ENCODE measurements around the gene LHFPL2.

LHFPL2 gene

DNA sequence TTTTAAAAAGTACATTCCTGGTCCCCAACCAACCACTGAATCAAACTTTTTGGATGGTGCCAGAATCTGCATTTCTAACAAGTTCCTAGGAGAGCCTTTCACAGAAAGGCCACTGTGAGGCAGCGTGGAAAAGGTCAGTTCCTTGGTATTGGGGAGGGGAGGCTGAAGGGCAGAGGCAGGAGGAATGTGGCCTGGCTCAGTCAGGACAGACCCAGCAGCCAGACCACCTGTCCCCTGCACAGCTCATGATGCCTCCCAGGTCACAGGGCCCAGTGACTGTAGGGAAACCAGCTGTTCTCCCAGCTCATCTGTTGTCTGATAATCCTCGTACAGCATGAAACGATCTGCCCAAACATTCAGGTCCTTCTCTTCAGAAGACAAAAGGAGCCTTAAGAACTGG, 132.9 kb downstream of the LHFPL2 start:
- no peak for DNase-seq

DNA sequence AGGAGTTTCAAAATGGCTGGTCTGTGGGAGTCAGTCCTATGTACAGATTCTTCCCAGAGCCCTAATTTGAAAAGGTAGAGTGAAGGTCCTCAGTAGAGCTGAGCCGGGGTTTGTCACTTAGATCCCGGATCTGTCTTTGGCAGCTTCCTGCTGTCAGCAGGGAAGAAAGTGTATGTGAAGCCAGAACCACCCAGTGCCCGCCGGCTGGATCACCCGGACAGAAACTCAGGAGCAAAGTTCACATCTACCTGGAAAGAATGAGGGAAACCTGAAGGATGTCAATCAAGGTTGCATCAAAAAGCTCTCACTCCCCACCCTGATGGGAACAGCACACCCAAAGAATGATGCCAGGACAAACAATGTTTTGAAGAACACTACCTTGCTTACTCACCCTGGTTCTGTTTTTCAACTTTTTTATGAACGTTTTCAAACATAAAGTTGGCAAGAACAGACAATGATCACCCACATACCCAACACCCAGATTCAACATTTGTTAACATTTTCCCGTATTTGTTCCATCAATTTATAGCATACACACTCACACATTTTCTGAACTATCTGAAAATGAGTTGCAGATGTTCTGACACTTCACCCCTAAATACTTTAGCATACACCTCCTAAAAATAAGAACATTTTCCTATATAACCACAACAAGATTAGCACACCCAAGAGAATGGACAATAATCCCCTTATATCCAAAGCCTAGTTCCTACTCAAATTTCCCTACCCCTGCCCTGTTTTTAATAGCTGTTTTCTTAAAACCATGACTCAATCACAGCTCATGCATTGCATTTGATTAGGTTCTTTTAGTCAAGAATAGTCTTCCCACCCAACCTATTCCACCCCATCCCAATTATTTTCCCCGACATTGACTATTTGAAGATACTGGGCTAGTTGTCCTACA, 133.9 kb downstream of the LHFPL2 start:
- DNase-seq = no peak

DNA sequence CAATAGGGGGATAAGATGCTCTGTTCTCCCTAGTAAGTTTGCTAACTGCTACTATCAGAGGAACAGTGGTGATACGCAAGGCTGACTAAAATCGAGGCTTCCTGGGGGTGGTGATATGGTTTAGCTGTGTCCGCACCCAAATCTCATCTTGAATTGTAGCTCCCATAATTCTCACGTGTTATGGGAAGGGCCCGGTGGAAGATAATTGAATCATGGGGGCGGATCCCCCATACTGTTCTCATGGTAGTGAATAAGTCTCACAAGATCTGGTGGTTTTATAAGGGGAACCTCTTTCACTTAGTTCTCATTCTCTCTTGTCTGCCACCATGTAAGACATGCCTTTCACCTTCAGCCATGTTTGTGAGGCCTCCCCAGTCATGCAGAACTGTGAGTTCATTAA, 135.1 kb downstream of the LHFPL2 start:
- DNase-seq = no peak

DNA sequence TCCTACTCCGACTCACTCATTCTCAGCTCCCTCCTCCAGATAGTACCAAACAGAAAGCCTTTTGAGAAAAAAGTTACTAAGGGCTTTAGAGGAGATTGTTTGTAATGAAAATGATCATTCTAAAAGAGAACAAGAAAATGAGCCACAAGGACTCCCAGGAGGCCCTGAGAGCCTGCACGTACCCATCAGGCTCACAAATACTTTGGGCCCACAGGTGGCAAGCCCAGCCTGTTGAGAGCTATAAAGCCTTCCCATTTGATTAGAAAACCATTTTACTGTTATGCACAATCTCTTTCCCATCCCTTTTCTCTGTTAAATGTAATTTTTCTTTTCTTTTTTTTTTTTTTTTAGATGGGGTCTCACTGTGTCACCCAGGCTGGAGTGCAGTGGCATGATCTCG, 136.1 kb downstream of the LHFPL2 start:
- no peak for DNase-seq

DNA sequence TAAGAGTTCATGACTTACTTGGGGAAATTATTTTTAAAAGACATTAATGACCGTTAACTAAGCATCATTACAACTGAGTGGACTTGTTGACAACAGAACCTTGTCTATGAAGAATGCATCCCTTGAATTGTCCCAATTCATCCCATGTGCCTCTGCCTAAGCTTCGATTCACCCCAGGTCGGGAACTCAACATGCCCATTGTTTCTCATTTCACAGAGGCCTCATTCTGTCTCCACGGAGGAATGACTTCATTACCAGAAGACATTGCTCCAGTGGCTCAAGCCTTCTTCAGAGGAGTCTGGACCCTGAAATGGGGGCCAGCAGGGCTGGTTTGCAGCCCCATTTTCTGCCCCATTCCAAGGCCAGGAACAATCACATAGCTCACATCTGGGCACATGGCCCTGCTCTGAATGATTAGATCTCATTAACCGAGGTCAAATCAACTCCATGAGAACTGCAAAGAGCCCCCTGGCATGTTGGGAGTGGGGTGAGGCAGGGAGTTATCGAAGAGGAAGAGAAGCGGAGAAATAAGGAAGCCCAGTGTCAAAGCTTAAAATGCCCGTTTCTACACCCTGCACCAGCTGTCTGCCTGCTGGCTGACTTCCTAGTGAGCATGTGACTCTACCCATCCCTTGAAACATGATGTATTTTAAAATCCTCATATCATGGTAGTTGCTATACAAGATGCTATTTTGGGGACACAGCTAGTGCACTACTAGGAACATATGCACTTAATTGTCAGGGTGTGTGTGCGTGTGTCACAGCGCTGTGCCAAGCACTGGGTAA, 137.3 kb downstream of the LHFPL2 start:
- DNase-seq = no peak

DNA sequence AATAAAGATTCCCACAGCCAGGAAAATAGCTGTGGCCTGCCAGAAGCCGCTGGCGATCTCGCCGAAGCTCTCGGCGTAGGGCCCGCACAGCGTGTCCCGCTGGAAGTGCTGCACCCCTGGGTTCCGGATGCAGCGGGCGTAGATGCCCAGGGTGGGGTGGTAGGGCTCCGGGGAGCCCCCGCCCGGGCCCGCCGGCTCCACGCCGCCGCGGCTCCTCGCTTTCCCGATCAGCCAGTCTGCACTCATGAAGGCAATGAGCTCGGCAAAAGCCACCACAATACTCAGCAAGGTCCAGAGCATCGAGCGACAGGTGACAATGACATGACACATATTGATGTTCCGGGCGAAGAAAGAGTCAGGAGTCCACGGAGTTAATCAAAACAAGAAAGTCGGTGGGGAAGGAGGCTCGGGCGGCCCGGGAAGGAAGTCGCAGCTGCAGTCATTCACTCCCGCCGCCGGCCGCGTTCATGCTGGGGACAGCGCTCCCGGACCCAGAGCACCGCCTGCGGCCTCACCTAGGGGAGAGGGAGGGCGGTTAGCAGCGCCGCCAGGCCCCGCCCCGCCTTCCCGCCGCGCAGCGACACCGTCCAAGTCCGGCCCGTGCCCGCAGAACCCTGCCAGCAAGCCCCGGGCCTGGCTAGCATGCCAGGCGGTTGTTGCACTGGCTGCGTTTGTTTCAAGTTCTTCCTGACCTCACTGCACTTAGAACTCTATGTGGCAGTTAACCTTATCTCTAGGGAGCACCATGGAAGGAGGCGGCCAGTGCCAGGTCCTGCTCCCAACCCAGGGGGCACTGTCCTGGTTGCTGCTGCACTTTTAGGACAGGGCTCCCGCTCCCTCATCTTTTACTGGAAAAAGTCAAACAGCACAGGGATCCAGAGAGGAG, 138.4 kb downstream of the LHFPL2 start:
- DNase-seq = no peak

DNA sequence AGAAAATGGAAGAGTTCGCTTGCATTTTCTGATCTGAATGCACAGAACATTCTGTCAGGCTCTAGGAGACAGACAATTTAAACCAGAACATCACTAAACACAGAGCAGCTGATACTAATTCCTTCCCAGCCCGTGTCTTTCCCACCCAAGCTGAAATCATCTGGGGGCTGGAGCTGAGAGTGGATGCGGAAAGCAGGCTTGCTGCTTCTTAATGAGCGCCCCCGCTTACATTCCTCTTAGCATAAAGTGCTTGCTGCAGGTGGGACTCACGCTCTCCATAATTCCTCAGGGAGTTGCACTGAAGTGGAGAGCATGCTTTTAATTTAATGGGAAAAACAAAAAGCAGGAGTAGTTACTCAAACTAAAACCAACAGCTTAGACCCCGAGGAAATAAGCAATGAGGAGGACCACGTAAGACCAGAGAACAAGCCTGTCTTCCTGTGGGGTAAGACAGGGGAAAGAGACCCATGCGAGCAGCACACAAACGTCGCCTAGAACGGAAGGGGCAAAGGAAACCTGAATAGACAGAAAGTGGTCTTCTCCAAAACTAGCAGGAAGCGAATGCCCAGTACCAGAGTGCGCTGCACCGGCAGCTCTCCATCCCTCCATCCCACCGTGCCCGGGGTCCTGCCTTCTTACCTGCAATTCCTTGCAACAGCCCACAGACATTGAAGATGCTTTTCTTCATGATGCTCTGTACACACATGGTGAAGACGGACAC, 139.3 kb downstream of the LHFPL2 start:
- DNase-seq = no peak

DNA sequence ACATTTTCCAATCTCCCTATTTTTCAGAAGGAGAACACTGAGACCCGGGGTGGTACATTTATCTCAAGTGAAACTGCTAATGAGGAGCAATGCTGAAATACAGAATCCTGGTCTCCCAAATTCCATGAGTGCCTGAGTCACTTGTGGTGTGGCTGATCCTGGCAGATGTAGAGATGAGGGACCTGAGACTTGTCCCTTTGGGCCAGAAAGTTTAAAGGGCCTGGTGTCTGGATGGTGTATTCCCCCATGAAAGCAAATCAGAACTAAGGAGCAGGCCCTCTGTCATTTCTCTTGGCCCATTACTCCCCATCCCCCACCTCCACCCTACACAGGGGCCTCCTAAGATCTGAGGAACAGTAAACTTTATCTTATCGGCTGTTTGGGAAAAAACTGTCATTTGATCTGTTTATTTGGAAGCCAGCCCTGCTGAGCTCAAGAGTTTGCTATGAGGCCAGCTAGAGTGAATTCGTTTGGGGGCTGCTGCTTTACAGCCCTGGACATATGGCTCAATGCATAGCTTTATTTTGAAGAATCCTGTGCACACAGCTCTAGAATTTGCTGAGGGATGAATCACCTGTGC, 140.3 kb downstream of the LHFPL2 start:
- no peak for DNase-seq

DNA sequence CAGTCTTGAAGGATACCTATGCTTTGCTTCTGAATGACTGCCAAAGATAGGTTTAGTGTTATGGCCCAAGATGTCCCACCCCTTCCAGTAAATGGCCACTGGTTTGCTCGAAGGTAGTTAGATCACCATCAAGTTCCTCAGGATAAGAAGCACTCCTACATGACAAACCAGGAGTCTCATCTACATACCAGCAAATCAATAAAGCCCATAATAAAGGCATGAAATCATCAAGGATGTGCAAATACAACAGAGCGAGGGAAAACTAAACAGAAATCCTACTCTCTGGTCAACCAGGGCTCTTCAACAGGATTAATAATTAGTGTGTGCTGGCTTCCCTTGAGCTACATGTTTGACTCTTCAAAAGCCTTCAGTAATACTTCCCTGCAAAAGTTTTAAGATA, 141.0 kb downstream of the LHFPL2 start:
- no peak for DNase-seq

DNA sequence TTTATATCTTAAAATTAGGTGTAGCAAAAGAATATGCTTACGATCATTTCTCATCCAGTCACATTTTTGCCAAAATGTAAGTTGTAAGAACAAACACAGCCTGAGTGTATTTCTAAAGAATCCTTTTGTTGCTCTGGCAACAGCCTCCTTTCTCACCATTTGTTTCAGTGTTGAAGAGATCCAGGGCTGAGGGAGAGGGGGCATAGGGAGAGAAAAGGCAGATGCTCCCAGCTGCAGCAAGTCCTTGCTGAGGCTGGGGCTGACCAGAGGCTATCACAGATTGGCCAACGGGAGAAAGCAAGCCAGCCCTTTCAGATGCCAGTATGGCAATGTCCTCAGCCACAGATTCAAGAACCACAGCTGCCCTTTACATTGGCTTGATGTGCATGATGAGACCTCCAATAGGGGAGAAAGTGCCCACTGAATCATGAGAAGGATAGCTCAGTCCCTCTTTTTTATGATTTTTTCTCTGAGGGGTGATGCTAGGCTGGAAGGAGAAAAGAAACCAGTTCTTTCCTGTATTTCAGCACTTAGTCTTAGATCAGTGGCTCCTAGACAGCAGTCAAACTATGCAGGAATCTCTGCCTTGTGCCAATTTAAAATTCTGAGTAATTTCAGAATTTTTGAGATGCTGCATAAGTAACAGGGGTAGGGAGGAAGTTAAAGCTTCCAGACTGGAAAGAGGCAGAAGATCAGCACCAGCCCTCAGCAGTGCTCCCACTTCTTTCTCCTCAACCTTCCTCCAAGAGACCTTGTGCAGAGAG, 142.1 kb downstream of the LHFPL2 start:
- DNase-seq = no peak

DNA sequence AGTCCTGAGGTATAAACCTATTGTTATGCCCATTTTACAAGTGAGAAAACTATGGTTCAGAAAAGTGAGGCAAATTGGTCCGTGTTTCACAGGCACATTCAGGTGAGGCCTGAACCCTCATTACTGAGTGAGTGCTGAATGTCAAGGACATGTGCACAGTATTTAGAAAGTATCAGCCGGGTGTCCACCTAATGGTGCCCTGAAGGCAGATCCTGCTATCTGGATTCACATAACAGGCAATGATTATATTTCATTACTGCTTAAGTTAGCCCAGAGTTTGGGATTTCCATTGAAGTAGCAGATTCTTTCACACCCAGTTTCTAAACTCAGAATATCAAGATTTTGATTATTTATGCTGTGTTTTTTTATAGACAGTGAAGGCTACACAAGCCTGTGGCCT, 142.7 kb downstream of the LHFPL2 start:
- DNase-seq = no peak

DNA sequence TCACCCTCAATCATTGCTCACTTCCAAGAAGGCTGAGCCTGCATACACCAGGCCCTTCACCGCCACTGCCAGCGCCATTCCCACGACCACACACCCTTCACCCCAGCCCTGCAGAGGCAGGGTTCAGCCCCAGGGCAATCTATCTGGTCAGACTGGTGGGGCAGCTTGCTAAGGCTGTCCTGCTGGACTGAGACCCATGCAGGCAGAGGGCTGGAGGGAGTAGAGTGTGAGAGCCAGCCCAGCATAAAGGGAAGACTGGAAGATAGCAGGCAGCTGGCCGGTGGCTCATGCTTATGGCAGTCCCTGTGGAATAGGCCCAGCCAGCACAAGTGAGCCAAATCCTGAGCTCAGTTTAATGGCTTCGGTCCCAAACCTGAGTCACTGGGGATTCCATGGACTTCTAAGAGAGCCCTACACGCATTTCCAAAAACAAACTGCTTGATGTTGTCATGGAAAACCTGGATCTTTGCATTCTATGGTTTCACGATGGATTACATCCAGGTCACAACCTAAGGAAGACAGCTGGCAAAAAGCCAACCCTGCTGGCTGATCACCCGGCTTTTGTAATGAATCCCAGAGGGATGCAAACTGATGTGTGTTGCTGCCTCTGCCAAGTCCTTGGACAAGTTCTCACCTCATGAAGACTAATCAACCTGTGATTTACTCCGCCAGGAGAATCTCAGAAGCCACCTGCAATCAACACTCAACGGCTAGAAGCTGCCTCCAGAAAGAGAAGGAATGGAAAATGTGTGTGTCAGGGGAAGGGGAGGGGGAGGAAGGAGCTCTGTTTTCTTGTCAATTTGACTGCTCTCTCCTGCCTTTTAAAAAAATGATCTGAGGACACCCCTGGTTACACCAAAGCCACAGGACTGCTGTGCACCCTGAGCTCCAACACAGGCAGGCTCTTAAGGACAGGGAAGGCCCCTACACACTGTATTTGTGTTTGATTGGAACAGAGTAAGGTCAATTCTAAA, 143.6 kb downstream of the LHFPL2 start:
- DNase-seq = no peak

DNA sequence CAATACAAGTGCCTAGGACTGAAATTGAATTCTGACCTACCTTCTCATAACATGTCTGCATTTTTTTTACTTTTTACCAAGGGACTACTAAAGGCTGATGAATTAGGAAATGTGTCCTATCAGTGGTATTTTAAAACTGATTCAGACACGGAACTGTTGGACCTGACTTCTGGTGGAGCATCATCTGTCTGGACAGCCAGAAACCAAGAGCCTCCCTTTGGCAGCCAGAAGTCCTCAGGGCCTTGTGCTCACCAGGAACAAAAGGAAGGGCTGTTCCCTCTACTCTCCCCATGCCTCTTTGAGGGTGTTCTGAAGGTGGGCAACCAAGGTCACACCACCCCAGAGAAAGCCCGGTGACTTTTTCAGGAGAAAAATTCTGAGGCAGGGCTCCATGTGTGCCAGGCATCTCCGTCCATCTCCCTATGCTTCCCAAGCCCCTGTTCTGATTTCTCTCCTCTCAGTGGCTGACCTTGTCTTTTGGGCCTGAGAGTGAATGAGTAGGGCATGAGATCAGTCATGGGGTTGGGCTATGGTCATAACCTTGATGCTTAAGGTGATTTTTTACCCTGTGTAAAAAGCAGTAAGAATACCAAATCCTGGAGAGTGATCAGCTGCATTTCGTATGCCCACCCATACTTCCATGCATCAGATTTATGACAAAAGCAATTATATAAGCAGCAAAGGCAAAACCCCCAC, 144.5 kb downstream of the LHFPL2 start:
- no peak for DNase-seq

DNA sequence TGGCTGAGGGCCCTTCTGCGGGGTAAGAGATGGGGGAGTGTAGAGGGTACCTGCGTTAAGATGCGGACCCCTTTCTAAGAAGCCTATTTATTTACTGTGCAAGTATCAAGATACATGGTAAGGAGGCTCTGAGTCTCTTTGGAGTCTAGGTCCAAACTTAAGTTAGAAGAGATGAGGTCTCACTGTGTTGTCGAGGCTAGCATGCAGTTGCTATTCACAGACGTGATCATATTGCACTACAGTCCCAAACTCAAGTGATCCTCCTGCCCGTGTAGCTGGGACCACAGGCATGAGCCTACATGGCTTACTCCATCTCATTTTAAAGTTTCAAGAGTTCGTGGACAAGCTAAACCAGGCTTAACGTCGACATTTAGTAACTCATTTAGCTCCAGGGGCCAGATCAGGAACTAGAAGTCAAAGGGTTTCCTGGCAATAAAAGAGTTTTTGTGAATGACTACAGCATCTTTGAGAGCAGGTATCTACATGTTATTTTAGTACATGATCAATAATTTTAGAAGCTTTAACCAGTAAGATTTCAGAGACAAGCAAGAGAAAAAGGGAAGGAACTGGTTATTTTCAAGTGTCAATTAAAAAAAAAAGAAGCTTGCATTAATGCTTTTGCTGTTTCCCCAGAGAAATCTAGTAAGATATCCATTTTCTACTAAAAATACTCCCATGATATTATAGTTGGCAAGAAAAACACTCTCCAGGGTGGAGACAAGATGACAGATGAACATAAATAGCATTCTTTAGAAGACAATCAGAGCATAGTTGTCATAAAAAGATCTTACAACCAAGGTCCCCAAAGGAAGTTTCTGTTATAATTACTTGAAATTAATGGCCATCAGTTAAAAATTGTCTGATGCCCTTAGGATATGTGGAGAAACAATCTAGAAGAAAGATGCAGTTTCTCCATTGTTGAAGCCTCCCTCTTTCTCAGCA, 146.9 kb downstream of the LHFPL2 start:
- no peak for DNase-seq

DNA sequence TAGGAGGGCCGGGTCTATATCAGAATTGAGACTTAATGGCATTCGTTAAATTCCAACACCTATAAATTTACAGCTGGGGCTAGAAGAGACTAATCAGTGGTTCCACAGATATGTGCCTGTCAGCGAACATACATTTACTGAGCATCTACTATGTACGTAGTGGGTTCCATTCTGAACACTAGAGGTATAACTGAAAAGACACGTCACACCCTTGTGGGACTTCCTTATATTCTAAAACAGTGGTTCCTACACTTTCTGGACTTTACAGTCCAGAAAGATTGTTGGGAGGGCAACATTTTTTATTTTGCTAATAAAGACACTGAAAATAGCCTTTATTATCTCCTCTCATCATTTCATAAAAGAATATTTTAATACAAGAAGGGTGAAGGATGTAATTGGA, 147.7 kb downstream of the LHFPL2 start:
- no peak for DNase-seq

DNA sequence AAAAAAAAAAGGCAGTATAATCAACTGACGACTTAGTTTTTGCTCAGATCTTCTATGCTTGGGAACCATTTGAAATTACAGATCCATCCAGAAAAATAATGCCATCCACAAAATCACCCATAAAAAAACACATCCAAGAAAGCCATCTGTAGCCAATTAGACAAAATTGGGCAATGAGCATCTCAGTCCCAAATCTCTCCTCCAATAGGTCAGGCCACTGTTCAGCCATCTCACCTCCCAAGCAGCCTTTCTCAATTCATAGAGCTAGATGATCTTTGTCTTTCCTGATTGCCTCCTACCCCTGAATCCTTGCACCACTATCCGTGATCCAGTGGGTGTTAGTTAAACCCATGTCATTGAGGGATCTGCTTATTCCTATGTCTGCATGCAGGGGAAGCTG, 148.5 kb downstream of the LHFPL2 start:
- DNase-seq = no peak

DNA sequence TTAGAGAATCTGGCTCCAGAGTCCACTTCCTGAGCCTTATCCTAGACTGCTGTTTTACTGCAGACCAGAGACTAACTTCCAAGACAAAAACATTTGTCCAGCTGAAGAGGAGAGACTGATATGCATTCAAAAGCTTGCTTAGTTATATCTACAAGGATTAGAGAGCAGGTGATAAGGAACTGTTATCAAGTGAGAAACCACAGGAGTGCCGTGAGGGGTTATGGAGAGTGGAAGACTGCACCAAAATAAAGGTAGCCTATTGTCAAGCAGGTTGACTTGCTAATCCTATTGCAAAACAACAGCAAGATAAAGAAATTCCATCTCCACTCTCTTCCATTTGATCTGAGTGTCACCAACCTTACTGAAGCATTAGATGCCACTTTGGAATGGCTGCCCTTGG, 149.1 kb downstream of the LHFPL2 start:
- no peak for DNase-seq

Measured in NCI-H1048 (cell line).